ENCODE data around the gene CFAP299.

The CFAP299 gene

DNA sequence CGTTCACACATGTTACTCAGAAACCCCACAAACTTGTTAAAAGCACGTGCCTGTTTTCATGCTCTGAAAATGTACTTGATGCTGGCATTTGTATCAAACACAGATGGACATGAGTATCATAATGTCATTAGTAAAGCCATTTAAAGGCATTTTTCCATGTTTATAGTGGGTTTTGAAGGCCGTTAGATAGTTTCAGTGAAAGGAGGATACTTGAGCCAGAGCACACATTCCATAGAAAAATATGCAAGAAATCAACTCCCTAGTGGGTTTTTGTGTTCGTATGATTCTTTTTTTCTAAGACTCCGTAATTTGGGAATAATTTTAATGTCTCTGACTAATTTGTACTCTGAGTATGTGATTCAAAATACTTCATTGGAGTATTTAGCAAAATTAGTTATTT, 478.7 kb downstream of the CFAP299 start:
- H3K4me1 ChIP-seq (ENCODE audit: control insufficient read depth, low read length), result no peaks in the 10 kb centered on the region
- no peak overlapping the region for H3K27ac ChIP-seq (ENCODE audit: low read depth, low read length)
- H3K9me2 ChIP-seq (replicated peaks; ENCODE audit: control insufficient read depth, low read length), result no peaks in the 10 kb centered on the region
- H3K4me3 ChIP-seq (ENCODE audit: low read length), result no peak overlapping the region
- TF ChIP-seq, protein P1, sequence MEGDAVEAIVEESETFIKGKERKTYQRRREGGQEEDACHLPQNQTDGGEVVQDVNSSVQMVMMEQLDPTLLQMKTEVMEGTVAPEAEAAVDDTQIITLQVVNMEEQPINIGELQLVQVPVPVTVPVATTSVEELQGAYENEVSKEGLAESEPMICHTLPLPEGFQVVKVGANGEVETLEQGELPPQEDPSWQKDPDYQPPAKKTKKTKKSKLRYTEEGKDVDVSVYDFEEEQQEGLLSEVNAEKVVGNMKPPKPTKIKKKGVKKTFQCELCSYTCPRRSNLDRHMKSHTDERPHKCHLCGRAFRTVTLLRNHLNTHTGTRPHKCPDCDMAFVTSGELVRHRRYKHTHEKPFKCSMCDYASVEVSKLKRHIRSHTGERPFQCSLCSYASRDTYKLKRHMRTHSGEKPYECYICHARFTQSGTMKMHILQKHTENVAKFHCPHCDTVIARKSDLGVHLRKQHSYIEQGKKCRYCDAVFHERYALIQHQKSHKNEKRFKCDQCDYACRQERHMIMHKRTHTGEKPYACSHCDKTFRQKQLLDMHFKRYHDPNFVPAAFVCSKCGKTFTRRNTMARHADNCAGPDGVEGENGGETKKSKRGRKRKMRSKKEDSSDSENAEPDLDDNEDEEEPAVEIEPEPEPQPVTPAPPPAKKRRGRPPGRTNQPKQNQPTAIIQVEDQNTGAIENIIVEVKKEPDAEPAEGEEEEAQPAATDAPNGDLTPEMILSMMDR (IDR thresholded peaks at IDR 0.05; ENCODE audit: low read depth, low read length, poor library complexity, severe bottlenecking), result no peak
- TF ChIP-seq EZH2phosphoT487 (IDR thresholded peaks at IDR 0.05; ENCODE audit: borderline replicate concordance, low read length), result no peak
- H4K20me1 ChIP-seq (ENCODE audit: control insufficient read depth, insufficient read depth, low read depth, low read length), result no peaks in the 10 kb centered on the region
- H3K79me2 ChIP-seq (ENCODE audit: control insufficient read depth, low read length), result no peaks in the 10 kb centered on the region
- no peak overlapping the region for H3K4me2 ChIP-seq (ENCODE audit: low read length)
- H3K27me3 ChIP-seq (ENCODE audit: control insufficient read depth, low read length), result no peaks in the 10 kb centered on the region
- H3K36me3 ChIP-seq (ENCODE audit: control insufficient read depth, low read length), result no peaks in the 10 kb centered on the region
- H3K9me3 ChIP-seq (ENCODE audit: control insufficient read depth, insufficient read depth, low read length), result no peaks in the 10 kb centered on the region; the same call in 1 of the 2 replicates
- H3F3A ChIP-seq (ENCODE audit: control insufficient read depth, insufficient read depth), result no peaks in the 10 kb centered on the region

- Histone ChIP-seq H3K9me2 (replicated peaks; ENCODE audit: control insufficient read depth, low read length) (no peaks in the 10 kb centered on the region), H3K27me3 (ENCODE audit: control insufficient read depth, low read length) (no peaks in the 10 kb centered on the region), H3K79me2 (ENCODE audit: control insufficient read depth, low read length) (no peaks in the 10 kb centered on the region), H4K20me1 (ENCODE audit: control insufficient read depth, insufficient read depth, low read depth, low read length) (no peaks in the 10 kb centered on the region), H3K36me3 (ENCODE audit: control insufficient read depth, low read length) (no peaks in the 10 kb centered on the region), H3K4me2 (ENCODE audit: low read length) (no peak overlapping the region), H3K9me3 (ENCODE audit: control insufficient read depth, insufficient read depth, low read length) (peaks cover 3% of the 10 kb centered on the region; the same call in 1 of the 2 replicates), H3K27ac (ENCODE audit: low read depth, low read length) (no peak overlapping the region), H3F3A (ENCODE audit: control insufficient read depth, insufficient read depth) (no peaks in the 10 kb centered on the region), H3K4me3 (ENCODE audit: low read length) (no peak overlapping the region), H3K4me1 (ENCODE audit: control insufficient read depth, low read length) (no peaks in the 10 kb centered on the region)
- TF ChIP-seq EZH2phosphoT487 (IDR thresholded peaks at IDR 0.05; ENCODE audit: borderline replicate concordance, low read length), result no peak
- TF ChIP-seq, protein P1 (IDR thresholded peaks at IDR 0.05; ENCODE audit: low read depth, low read length, poor library complexity, severe bottlenecking), result no peak
Measured at GRCh38 chr4:80831383-80832361, 496.1 kb downstream of the CFAP299 start.

DNA sequence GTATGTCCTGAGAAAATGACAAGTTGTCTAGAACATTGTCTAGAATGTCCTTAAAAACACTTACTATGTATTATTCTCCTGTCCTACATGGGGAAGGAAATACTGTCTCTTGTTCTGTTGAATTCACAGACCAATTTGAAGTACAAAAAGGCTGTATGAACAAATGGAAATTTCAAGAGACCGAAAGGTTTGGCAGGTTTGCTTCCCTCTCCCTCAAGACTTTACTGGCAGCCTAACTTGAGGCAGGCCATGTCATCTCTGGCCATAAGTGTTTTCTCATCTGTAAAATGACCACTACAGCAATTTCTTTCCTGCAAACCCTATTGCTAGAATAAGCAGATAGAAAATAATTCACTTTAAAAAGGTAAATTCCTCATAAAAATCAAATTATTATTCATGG, 503.8 kb downstream of the CFAP299 start:
- Histone ChIP-seq H3K4me2 (ENCODE audit: low read length) (no peak overlapping the region), H3F3A (ENCODE audit: control insufficient read depth, insufficient read depth) (no peaks in the 10 kb centered on the region), H3K79me2 (ENCODE audit: control insufficient read depth, low read length) (no peaks in the 10 kb centered on the region), H3K27me3 (ENCODE audit: control insufficient read depth, low read length) (no peaks in the 10 kb centered on the region), H3K9me2 (replicated peaks; ENCODE audit: control insufficient read depth, low read length) (no peaks in the 10 kb centered on the region), H3K4me1 (ENCODE audit: control insufficient read depth, low read length) (no peaks in the 10 kb centered on the region), H3K36me3 (ENCODE audit: control insufficient read depth, low read length) (no peaks in the 10 kb centered on the region), H3K4me3 (ENCODE audit: low read length) (no peak overlapping the region), H4K20me1 (ENCODE audit: control insufficient read depth, insufficient read depth, low read depth, low read length) (no peaks in the 10 kb centered on the region), H3K9me3 (ENCODE audit: control insufficient read depth, insufficient read depth, low read length) (no peaks in the 10 kb centered on the region), H3K27ac (ENCODE audit: low read depth, low read length) (no peak overlapping the region)
- TF ChIP-seq EZH2phosphoT487 (IDR thresholded peaks at IDR 0.05; ENCODE audit: borderline replicate concordance, low read length), result no peak
- TF ChIP-seq, protein P1 (IDR thresholded peaks at IDR 0.05; ENCODE audit: low read depth, low read length, poor library complexity, severe bottlenecking), result no peak

Data from DOHH2 (cell line).